ENCODE data around the gene ENTPD6. TPM values are rescaled to one million over a fixed set of nuclear protein-coding genes. Genes with fewer than 3 reads are reported as not detected.

The ENTPD6 gene
- polyA plus RNA-seq, 1 donor = 46.7 TPM

DNA sequence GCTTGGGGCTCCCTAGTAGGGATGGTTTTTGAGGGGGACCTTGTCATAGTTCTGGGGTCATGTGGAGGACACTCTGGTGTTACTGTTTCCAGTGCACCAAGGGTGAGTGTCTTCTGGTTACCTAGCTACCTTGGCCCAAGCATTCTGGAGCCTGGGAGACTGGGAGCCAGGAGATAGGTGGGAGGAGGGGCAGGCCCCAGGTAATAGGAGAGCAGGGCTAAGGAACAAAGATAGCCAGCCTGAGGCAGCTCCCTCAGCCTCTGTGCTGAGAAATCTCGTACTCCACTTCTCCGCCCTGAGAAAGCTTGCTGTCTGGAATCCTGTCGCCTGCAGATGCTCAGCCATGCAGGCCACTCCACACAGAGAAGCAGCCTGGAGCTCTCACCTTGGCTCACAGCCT is 8.3 kb upstream of the ENTPD6 start:
- no peak for DNase-seq

DNA sequence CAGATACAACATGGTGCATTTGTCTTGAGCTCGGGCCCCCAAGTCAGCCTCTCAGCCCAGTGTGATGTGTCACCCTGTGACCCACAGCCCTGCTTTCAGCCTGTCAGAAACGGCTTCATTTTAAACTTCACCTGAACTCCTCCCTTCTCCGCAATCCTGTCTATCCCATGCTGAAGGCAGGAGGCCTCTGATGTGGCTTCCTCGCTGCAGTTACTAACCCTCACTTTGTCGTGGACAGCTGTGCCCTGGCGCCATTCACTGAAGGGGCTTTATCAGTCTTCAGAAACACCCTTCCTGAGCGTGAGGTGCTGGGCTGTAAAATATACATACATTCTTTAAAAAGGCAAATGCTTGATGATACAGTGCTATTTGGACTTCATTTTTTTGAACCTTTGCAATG is 7.9 kb upstream of the ENTPD6 start:
- no peak for DNase-seq

DNA sequence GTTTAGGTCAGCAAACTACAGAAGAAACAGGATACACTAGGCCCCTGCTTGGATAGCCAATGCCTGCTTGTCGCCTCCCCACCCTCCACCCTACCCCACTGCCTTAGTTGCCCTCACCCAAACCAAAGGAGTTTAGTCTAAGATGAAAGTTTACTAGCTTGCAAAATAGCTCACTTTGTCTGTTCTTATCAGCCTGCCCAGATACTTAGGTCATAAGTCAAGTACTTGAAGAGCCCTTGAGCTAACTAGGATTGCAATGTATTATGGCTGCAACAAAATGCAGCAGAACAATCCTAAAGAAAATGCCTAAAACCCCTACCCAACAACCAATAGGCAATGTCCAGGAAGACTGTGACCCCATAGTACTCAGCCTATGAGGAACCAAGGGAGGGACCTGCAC is 7.3 kb upstream of the ENTPD6 start:
- no peak for DNase-seq

DNA sequence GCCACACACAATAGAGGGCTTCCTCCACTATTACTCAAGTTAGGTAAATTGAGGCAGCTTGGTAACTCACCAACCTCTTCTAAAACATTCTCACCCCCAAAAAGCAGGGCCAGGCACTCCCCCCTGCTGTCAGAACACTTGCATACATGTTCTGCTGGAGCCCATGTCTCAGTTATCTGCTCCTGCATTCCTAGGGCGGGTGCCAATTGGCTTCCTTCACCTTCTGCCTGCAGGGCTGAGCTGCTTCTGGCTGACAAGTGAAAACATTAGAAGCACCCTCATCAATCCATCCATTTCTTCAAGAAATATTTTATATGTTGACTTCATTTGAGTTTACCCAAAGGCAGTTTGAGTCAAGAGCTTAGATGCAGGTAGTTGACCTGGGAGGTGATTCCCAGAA is 4.5 kb upstream of the ENTPD6 start:
- no peak for DNase-seq

DNA sequence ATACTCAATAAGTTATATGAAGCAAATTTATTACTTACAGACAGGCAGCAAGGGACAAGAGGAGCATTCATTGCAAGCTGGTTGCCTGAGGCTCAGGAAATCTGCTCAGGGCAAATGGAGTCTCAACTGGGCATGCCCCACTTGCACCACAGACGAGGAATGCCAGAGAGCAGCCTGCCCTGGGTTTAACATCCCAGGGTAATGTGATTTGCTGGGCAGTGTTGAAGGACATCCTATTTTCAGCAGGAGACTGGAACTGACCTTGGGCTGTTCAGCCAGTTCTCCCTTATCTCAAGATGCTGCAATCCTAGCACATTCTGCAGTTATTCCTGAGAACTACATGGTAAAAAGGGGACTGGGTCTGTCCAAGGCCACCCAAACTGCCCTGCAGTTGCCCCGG is 3.8 kb upstream of the ENTPD6 start:
- DNase-seq = no peak

DNA sequence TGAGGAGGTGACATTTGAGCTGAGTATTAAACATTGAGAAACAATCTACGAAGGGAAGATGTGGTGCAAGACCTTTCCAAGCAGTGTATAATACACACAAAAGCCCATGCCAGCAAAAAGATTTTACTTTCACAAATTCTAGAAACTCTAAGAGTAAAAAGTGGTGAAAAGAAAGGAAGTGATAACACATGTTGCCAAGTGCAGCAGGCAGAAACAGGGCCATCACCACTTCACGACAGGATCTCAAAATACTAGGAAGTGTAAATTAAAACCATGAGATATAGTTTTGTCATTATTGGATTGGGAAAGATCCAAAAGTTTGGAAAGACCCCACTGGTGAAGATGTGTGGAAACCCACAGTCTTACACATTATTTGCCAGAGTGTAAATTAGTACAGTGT is 1.7 kb upstream of the ENTPD6 start:
- DNase-seq = no peak

DNA sequence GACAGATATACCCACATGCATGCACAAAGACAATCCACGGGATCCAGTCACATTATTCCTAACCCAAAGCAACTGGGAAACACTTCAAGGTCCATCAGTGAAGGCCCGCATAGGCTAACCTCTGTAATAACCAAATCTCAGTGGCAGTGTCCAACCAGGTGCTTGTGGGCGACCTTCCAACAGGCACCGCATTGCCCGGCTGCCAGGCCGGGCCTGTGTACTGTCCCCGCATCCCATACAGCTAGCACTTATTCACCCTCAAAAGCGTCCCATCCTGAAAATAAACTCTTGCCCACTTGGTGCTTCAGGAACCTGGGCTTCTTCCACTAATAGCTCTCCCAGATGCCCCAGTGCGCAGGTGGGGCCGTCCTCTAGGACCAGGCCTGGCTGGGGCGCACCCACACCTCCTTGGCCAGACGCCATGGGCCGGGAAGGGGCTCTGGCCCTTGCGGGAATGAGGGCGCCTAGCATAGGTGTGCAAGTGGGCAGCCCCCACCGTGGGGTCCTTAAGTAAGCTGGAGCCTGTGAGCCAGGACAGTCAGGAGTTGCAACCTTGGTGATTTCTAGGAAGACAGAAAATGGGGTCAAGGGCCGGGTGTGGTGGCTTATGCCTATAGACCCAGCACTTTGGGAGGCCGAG is 1.1 kb upstream of the ENTPD6 start:
- DNase-seq = no peak

DNA sequence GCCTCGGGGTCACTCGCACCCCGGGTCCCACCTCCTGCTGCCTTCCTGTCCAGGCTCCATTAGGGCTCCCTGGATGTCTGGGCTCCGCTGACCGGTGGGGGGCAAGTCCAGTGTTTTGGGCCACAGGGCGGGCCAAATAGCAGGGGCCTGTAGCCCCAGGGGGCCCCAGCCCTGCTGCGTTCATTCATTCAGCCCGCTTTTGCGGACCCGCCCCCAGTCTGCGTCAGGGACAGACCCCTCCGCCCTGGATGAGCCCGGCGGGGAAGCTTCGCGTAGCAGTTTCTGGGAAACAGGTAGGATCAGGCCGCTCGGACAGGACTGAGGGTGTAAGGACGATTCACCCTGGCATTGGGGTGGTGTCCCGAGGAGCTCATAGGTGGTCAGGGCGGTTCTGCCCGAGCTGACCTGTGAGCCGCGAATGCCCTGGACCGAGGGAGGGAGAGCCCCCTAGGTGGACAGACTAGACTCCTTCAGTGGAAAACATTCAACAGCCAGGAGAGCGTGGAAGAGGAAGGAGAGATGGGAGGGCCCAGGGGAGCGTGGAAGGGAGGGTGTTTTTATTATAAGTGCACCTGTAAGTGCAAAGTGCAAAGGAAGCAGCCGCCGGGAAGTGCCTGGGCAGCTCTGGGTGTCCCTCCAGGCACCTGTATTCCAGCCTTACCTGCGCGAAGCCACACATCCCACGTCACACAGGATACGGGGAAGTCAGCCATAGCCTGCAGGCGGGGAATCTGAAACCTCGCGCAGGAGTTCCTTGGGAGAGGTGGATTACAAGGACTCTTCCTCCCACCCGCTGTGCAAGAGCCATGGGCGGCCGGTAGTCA is 662 bp downstream of the ENTPD6 start:
- peak; percentile 35 for DNase-seq

DNA sequence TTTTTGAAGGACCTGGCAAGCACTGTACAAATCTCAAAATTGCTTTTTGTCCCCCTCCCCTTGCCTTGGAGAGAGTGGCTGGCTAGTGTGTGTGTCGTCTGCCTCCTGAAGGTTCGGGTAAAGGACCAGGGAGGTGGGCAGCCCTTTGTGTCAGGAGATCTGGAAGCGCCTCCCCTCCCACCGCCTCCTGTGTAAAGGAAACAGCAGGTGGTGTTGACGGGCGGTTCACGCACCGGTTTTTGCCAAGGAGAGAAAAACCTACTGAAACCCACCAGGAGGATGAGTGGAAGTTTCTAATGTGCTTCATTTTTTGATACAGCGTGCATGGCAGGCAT is 1.2 kb downstream of the ENTPD6 start:
- no peak for DNase-seq

DNA sequence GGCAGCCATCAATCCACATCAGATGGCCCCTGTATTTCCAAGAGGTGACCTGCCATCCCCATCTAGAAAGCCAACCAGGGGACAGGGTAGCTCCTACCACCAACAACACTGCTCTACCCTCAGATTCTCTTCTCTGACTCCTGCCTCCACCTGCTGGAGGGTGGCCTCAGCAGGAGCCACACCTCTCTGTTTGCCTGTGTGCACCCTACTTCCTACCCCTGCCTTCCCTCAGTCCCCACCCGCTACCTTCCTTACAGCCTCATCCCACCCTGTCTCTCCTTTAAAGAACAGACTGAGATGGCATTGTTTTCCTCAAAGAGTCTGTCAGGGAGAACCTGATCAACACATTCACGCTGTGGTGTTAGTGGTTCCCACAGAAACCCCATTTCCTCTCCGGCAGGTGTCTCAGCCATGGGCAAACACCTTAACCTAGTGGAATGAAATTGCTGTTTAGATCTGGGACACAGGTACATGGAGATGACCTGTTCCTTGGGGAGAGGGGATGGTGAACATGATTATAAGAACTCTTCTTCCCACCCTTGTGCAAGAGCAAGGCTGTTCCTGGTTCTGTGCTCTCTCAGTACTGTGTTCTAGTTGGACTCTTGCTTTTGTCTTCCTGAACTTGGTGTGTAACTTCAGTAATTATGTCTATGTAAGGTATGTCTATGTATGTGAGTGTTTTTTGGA is 1.8 kb downstream of the ENTPD6 start:
- no peak for DNase-seq

DNA sequence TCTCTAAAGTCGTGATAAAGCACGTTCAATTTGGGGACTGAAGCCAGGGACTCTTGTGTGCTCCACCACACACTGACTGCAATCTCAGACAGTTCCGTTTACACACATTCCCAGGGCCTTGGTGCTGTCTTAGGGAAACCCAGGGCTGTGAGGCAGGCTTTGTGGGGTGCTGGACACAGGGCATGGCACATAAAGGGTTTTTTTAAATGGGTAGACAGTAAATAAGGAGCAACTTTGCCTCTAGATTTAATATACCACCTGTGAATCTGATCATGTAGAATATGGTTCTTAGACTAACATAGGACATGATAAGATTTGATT is 2.3 kb downstream of the ENTPD6 start:
- DNase-seq = no peak

DNA sequence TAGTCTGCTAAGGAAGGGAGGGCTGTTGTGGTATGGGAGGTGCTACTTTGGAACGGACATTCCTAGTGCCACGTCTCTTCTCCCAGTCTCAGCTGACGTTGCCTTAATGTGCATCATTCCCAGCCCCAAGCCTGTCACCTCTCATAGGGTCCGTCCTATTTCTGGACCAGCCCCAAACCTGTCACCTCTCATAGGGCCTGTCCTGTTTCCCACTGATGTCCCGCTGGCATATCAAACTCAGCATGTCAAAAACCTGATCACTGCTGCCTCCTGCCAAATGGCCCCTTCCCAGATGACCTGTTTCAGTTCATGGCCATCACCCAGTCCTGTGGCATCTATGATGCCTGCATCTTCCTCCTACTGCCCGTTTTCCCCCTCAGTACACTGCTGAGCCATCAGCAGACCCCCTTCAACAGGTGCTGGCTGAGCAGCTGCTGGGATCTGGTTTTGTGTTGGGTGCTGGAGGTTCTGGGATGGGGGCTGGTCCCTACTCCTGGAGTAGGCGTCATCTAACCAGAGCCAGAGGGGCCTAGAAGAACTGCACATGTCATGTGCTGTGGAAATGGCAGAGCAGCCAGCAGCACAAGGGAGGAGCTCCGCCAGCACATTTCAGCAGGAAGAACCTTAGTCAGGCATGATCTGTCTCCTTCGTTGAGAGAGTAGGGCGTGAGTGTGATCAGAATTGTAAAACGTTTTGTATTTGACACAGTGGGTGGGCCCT is 3.3 kb downstream of the ENTPD6 start:
- no peak for DNase-seq

DNA sequence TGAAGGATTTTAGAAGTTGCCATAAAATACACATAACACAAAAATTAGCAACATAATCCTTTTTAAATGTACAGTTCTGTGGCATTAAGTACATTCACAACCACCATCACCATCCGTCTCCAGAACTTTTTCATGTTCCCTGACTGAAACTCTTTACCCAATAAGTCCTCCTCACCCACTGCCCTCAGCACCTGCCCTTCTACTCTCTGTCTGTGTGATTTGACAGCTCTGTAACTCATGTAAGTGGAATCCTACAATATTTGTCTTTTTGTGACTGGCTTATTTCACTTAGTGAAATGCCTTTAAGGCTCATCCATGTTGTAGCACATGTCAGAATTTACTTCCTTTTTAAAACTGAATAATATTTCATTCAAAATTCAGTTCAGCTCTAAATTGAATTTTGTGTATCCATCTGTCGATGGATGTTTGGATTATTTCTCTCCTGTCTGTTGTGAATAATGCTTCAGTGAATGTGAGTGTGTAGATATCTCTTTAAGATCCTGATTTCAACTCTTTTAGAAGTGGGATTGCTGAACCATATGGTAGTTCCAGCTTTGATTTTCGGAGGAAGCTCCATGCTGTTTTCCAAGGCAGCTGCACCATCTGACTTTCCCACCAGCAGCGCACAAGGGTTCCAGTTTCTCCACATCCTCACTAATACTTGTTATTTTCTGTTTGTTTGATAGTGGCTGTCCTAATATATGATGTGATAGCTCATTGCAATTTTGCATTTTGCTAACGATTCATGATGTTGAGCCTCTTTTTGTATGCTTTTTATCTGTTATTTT is 4.2 kb downstream of the ENTPD6 start:
- no peak for DNase-seq

DNA sequence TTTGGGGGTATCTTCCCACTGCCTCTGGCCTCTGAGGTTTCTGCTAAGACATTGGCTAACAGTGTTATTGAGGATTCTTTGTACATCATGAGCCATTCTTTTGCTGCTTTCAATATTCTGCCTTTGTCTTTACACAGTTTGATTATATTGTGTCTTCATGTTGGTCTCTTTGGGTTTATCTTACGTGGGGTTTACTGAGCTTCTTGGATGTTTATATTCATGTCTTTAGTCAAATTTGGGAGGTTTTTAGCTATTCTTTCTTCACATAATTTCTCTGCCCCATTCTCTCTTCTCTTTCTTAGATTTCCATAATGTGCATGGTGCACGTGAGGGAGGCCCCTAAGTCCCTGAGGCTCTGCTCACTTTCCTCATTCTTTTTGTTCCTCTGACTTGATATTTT is 7.6 kb downstream of the ENTPD6 start:
- no peak for DNase-seq

DNA sequence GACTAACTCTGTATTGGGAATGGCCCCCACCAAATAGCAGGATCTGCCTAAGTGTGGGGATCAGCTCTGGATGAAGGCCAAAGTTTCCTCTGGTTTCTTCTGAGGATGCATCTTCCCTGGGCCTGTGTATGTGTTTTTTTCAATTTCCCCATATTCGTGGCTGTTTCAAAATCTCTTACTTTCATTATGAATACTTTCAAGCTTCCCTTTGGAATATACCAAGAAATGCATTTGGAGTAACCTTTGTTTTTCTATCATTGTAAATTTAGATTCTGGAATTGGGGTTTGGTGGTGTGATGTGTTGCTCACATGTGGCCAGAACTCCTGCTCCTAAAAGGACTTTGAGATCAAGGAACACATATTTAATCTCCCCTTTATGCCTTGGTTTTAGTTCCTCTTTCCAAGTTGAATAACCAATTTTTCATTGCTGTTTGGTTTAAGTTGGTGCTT is 8.4 kb downstream of the ENTPD6 start:
- DNase-seq = no peak

DNA sequence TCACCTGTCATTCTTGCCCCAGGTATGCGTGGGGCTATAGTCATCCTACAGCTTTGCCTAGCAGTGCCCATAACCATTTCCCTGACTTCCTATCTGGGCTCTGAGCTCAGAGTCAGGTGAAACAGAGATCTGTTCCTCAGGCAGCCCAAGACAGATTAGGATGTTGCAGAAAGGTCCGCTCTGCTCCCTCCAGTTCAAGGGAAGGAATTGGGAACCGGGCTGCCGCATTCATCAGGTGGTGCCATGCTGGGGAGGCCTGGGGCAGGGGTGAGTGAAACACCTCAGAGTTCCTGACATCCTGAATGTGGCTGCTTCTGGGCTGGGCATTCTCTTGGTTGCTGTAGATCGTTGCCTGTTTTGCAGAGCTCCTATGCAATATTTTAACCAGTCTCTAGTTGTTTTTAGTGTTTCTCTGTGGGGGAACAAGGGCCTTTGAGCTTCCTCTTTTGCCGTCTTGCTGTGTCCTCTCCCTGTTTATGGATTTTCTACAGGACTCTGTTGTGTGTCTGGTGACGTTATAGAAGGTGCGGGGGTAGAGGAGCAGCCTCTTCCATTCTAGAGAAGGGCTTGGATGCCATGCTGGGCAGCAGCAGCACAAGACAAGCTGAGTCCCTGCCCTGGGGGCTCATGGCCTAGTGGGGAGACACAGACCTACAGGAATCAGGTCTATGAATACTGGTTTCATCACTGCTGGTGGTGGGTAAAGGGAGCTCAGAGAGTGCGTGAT is 9.2 kb downstream of the ENTPD6 start:
- DNase-seq = no peak

DNA sequence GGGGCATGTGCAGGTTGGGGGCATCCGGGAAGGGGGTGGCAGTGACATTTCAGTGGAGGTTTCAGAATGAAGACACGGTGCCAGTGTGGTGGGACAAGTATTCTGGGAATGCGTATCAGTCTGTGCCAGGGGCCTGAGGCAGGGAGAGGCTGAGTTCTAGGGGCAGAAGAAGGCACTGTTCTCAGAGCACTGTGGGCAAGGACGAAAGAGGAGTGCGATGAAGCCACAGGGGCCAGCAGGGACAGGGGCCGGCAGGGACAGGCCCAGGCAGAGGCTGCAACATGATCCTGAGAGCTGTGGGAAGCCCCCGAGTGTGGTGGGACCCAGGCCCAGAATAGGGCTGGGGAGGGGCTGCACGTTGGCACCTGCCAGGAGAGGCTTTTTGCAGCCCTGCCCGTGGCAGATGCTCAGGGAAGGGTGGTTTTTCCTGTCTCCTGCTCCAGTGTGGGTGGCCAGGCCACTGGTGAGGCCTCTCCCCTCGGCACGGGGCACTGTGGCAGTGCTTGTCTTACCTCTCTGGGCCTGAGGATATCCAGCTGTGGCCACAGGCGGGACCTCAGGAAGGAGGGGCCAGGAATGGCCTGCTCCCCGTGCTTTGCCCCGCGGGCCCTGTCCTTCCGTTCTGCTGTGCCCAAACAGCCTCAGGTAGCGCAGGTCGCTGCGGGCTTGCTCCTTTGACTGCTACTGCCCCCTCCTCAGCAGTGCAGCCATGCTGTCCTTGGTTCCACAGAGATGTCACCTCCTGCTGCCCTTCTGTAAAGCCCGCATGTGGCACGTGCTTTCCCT is 10.0 kb downstream of the ENTPD6 start:
- DNase-seq = no peak

DNA sequence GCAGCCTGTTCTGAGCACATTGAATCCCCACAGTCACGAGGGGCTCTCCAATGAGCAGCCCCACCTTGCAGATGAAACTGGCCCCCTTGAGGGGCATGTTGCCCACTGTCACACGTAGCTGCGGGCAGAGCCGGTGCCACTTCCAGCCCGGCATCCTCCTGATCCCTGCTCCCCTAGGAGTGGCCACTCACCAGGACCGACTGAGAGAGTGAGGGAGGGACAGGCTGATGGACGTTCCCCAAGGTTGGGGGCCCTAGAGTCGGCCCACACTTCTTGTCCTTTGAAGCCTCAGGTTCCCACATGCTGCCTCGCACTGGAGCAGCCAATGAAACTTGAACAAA is 10.5 kb downstream of the ENTPD6 start:
- no peak for DNase-seq

DNA sequence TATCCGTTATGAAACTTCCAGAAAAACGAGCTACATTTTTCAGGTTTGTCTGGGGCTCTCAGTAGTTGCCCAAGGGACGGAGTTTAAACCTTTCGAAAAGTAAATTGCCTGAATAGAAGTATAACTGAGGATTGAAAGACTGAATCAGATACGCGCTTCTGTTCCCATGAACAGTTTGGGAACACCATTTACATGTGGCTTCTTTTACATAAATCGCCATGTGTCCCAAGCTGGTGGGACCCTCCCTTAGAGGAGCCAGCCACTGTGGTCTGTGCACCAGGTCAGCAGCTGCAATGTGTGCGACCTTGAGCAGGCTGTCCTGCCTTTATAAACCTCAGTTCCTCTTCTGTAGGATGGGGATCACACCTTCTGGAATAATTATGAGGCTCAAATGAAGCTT is 11.0 kb downstream of the ENTPD6 start:
- no peak for DNase-seq

DNA sequence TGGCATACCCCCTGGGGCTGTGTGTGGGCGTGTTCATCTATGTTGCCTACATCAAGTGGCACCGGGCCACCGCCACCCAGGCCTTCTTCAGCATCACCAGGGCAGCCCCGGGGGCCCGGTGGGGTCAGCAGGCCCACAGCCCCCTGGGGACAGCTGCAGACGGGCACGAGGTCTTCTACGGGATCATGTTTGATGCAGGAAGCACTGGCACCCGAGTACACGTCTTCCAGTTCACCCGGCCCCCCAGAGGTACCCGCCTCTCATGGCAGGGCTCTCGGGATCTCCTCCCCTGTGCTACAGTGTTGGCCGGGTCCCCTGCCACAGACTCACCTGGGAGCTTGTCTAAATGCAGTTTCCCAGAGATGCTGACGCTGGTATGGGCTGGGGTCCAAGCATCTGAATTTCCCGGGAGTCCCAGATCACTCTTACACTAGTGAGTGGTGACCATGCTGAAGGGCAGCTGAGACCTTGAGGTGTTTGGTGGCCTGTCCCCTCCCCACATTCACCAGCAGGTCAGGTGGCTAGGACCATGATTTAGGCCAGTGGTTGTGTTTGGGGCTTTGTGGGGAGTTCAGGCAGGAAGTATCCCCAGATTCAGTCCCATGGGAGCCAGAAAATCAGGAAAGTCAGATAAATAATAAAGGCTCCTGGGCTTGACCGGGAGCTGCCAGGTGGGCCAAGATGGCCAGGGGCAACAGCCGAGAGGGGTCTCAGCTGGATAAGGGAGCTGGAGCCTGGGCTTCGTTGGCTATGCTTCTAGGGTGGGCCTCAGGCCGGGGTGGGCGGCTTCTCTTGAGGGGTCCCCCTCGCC is 11.8 kb downstream of the ENTPD6 start:
- no peak for DNase-seq
